ENCODE measurements around the gene PLBD2.

Gene PLBD2

GRCh38 chr12:113427882-113428281 lies 69.5 kb downstream of the PLBD2 start:
- Histone ChIP-seq H3K4me3 (ENCODE audit: low read depth in 1 of 2, low read length in 2 of 2) (no peak overlapping the region), H3K27ac (ENCODE audit: low read depth, low read length) (no peak overlapping the region), H3K9me3 (ENCODE audit: low read length) (no peaks in the 10 kb centered on the region), H3K27me3 (ENCODE audit: control insufficient read depth in 1 of 2, insufficient read depth in 2 of 2, low read length in 2 of 2) (peaks cover 0 to 4% of the 10 kb centered on the region in 2 donors), H3K4me1 (ENCODE audit: insufficient read depth, low read length) (peaks cover 2% of the 10 kb centered on the region), H3K36me3 (ENCODE audit: insufficient read depth, low read length) (no peaks in the 10 kb centered on the region), H3K9ac (ENCODE audit: low read length) (no peak overlapping the region)

DNA sequence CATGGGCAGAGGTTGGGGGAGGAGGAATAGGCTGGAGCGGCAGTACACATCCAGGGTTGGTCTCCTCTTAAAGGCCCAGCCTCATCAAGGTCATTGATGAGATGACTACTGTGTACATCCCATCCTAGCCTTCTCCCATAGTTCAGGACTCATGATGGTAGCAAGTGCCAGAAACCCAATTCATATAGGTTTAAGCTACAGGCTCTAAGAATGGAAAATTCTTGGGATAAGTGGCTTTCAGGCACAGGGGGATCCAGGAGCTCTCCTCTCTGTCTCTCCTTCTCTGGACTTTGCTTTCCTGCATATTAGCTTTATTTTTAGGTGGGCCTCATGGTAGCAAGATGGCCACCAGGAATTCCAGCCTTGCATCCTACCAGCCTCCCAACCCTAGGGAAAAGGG lies 70.1 kb downstream of the PLBD2 start:
- Histone ChIP-seq H3K4me1 (ENCODE audit: insufficient read depth, low read length) (no peaks in the 10 kb centered on the region), H3K9me3 (ENCODE audit: low read length) (no peaks in the 10 kb centered on the region), H3K9ac (ENCODE audit: low read length) (no peak overlapping the region), H3K4me3 (ENCODE audit: low read depth in 1 of 2, low read length in 2 of 2) (no peak overlapping the region), H3K36me3 (ENCODE audit: insufficient read depth, low read length) (no peaks in the 10 kb centered on the region), H3K27me3 (ENCODE audit: control insufficient read depth in 1 of 2, insufficient read depth in 2 of 2, low read length in 2 of 2) (peaks cover 0 to 1% of the 10 kb centered on the region in 2 donors), H3K27ac (ENCODE audit: low read depth, low read length) (no peak overlapping the region)

- H3K4me1 ChIP-seq (ENCODE audit: insufficient read depth, low read length): no peaks in the 10 kb centered on the region
- H3K9me3 ChIP-seq (ENCODE audit: low read length): no peaks in the 10 kb centered on the region
- no peaks in the 10 kb centered on the region for H3K27me3 ChIP-seq (ENCODE audit: control insufficient read depth in 1 of 2, insufficient read depth in 2 of 2, low read length in 2 of 2)
- no peak overlapping the region for H3K9ac ChIP-seq (ENCODE audit: low read length)
- H3K36me3 ChIP-seq (ENCODE audit: insufficient read depth, low read length): no peaks in the 10 kb centered on the region
- H3K27ac ChIP-seq (ENCODE audit: low read depth, low read length): no peak overlapping the region
- no peak overlapping the region for H3K4me3 ChIP-seq (ENCODE audit: low read depth in 1 of 2, low read length in 2 of 2)
Observed at GRCh38 chr12:113432986-113433385, 74.6 kb downstream of the PLBD2 start.

GRCh38 chr12:113435367-113435766 lies 77.0 kb downstream of the PLBD2 start:
- Histone ChIP-seq H3K9me3 (ENCODE audit: low read length) (no peaks in the 10 kb centered on the region), H3K4me3 (ENCODE audit: low read depth in 1 of 2, low read length in 2 of 2) (no peak overlapping the region), H3K9ac (ENCODE audit: low read length) (no peak overlapping the region), H3K27ac (ENCODE audit: low read depth, low read length) (no peak overlapping the region), H3K36me3 (ENCODE audit: insufficient read depth, low read length) (no peaks in the 10 kb centered on the region), H3K27me3 (ENCODE audit: control insufficient read depth in 1 of 2, insufficient read depth in 2 of 2, low read length in 2 of 2) (peaks cover 0 to 4% of the 10 kb centered on the region in 2 donors), H3K4me1 (ENCODE audit: insufficient read depth, low read length) (no peaks in the 10 kb centered on the region)

- Histone ChIP-seq H3K27me3 (ENCODE audit: control insufficient read depth in 1 of 2, insufficient read depth in 2 of 2, low read length in 2 of 2) (peaks cover 0 to 7% of the 10 kb centered on the region in 2 donors), H3K9me3 (ENCODE audit: low read length) (no peaks in the 10 kb centered on the region), H3K4me1 (ENCODE audit: insufficient read depth, low read length) (no peaks in the 10 kb centered on the region), H3K9ac (ENCODE audit: low read length) (no peak overlapping the region), H3K27ac (ENCODE audit: low read depth, low read length) (no peak overlapping the region), H3K4me3 (ENCODE audit: low read depth in 1 of 2, low read length in 2 of 2) (no peak overlapping the region), H3K36me3 (ENCODE audit: insufficient read depth, low read length) (no peaks in the 10 kb centered on the region)
Observed at GRCh38 chr12:113436586-113436985, 78.2 kb downstream of the PLBD2 start.

GRCh38 chr12:113436993-113437728 lies 78.8 kb downstream of the PLBD2 start:
- Histone ChIP-seq H3K27me3 (ENCODE audit: control insufficient read depth in 1 of 2, insufficient read depth in 2 of 2, low read length in 2 of 2) (peaks cover 0 to 10% of the 10 kb centered on the region in 2 donors), H3K36me3 (ENCODE audit: insufficient read depth, low read length) (no peaks in the 10 kb centered on the region), H3K9ac (ENCODE audit: low read length) (no peak overlapping the region), H3K9me3 (ENCODE audit: low read length) (no peaks in the 10 kb centered on the region), H3K4me3 (ENCODE audit: low read depth in 1 of 2, low read length in 2 of 2) (no peak overlapping the region), H3K4me1 (ENCODE audit: insufficient read depth, low read length) (no peaks in the 10 kb centered on the region), H3K27ac (ENCODE audit: low read depth, low read length) (no peak overlapping the region)

GRCh38 chr12:113437729-113438100 lies 79.3 kb downstream of the PLBD2 start:
- Histone ChIP-seq H3K9me3 (ENCODE audit: low read length) (no peaks in the 10 kb centered on the region), H3K36me3 (ENCODE audit: insufficient read depth, low read length) (no peaks in the 10 kb centered on the region), H3K27ac (ENCODE audit: low read depth, low read length) (no peak overlapping the region), H3K4me1 (ENCODE audit: insufficient read depth, low read length) (no peaks in the 10 kb centered on the region), H3K4me3 (ENCODE audit: low read depth in 1 of 2, low read length in 2 of 2) (no peak overlapping the region), H3K9ac (ENCODE audit: low read length) (no peak overlapping the region), H3K27me3 (ENCODE audit: control insufficient read depth in 1 of 2, insufficient read depth in 2 of 2, low read length in 2 of 2) (peaks cover 0 to 10% of the 10 kb centered on the region in 2 donors)

- H3K4me1 ChIP-seq (ENCODE audit: insufficient read depth, low read length): no peaks in the 10 kb centered on the region
- no peaks in the 10 kb centered on the region for H3K9me3 ChIP-seq (ENCODE audit: low read length)
- H3K36me3 ChIP-seq (ENCODE audit: insufficient read depth, low read length): no peaks in the 10 kb centered on the region
- H3K9ac ChIP-seq (ENCODE audit: low read length): no peak overlapping the region
- no peak overlapping the region for H3K27ac ChIP-seq (ENCODE audit: low read depth, low read length)
- H3K27me3 ChIP-seq (ENCODE audit: control insufficient read depth in 1 of 2, insufficient read depth in 2 of 2, low read length in 2 of 2): peaks cover 0 to 10% of the 10 kb centered on the region in 2 donors
- H3K4me3 ChIP-seq (ENCODE audit: low read depth in 1 of 2, low read length in 2 of 2): no peak overlapping the region
Observed at GRCh38 chr12:113438523-113439300, 80.3 kb downstream of the PLBD2 start.

- Histone ChIP-seq H3K9me3 (ENCODE audit: low read length) (no peaks in the 10 kb centered on the region), H3K4me3 (ENCODE audit: low read depth in 1 of 2, low read length in 2 of 2) (no peak overlapping the region), H3K36me3 (ENCODE audit: insufficient read depth, low read length) (no peaks in the 10 kb centered on the region), H3K27me3 (ENCODE audit: control insufficient read depth in 1 of 2, insufficient read depth in 2 of 2, low read length in 2 of 2) (peaks cover 0 to 10% of the 10 kb centered on the region in 2 donors), H3K9ac (ENCODE audit: low read length) (no peak overlapping the region), H3K27ac (ENCODE audit: low read depth, low read length) (no peak overlapping the region), H3K4me1 (ENCODE audit: insufficient read depth, low read length) (no peaks in the 10 kb centered on the region)
Observed at GRCh38 chr12:113439301-113439597, 80.9 kb downstream of the PLBD2 start.

DNA sequence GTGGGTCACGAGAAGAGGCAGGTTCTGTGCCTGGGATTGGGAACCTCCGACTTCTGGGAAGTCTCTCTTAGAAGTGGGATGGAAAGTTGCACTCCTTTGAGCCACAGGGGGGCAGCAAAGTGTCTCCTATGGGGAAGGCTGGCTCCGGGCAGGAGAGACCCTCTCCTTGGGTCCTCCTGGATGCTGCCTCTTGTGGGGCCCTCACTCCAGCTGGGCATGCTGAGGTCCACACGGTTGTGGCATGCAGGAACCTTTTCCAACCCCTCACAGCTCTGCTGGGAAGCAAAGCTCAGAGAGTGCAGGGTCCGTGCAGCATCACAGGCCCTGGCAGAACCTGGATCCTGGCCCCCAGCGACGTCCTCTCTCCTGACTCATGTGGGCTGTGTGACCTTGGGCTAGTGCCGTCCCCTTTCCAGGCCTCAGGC lies 81.2 kb downstream of the PLBD2 start:
- Histone ChIP-seq H3K4me1 (ENCODE audit: insufficient read depth, low read length) (no peaks in the 10 kb centered on the region), H3K27ac (ENCODE audit: low read depth, low read length) (no peak overlapping the region), H3K27me3 (ENCODE audit: control insufficient read depth in 1 of 2, insufficient read depth in 2 of 2, low read length in 2 of 2) (peaks cover 0 to 10% of the 10 kb centered on the region in 2 donors), H3K36me3 (ENCODE audit: insufficient read depth, low read length) (no peaks in the 10 kb centered on the region), H3K9ac (ENCODE audit: low read length) (no peak overlapping the region), H3K9me3 (ENCODE audit: low read length) (no peaks in the 10 kb centered on the region), H3K4me3 (ENCODE audit: low read depth in 1 of 2, low read length in 2 of 2) (no peak overlapping the region)

DNA sequence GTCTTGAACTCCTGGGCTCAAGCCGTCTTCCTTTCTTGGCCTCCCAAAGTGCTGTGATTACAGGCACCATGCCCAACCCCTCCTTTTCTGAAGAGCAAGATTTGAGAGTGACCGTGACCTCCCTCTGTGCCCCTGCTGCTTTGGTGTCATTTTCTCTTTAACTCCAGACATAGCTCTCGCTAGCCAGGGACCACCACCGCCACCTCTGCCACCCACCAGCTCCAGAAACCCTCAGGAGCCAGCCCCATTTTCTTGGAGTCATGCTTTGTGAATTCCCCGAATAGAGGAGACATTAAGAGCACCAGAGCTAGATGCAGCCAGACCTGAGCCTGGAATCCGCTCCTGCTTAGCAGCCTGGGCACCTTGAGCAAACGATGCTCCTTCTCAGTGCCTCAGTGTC lies 81.9 kb downstream of the PLBD2 start:
- Histone ChIP-seq H3K4me3 (ENCODE audit: low read depth in 1 of 2, low read length in 2 of 2) (no peak overlapping the region), H3K27ac (ENCODE audit: low read depth, low read length) (no peak overlapping the region), H3K4me1 (ENCODE audit: insufficient read depth, low read length) (no peaks in the 10 kb centered on the region), H3K27me3 (ENCODE audit: control insufficient read depth in 1 of 2, insufficient read depth in 2 of 2, low read length in 2 of 2) (peaks cover 0 to 10% of the 10 kb centered on the region in 2 donors), H3K9ac (ENCODE audit: low read length) (no peak overlapping the region), H3K36me3 (ENCODE audit: insufficient read depth, low read length) (no peaks in the 10 kb centered on the region), H3K9me3 (ENCODE audit: low read length) (no peaks in the 10 kb centered on the region)
